Sigmoid colon (tissue), 4 donors: ENCODE measurements around the gene RNF182.

ENCODE experiments used
- POLR2A ChIP-seq, 2 donors: fragments of 450-650 bp; IDR thresholded peaks; one replicate each; pipeline ENCODE4 v1.6.1; 2016; ENCODE audit warnings: antibody characterized with exemption in 2 of 2, mild to moderate bottlenecking in 2 of 2, moderate library complexity in 2 of 2
- POLR2AphosphoS5 ChIP-seq, 4 donors: sonication (generic); formaldehyde crosslinking; IDR thresholded peaks; one replicate each; pipeline ENCODE4 v1.6.1; 2017; ENCODE audit warnings: antibody characterized with exemption in 4 of 4

DNA sequence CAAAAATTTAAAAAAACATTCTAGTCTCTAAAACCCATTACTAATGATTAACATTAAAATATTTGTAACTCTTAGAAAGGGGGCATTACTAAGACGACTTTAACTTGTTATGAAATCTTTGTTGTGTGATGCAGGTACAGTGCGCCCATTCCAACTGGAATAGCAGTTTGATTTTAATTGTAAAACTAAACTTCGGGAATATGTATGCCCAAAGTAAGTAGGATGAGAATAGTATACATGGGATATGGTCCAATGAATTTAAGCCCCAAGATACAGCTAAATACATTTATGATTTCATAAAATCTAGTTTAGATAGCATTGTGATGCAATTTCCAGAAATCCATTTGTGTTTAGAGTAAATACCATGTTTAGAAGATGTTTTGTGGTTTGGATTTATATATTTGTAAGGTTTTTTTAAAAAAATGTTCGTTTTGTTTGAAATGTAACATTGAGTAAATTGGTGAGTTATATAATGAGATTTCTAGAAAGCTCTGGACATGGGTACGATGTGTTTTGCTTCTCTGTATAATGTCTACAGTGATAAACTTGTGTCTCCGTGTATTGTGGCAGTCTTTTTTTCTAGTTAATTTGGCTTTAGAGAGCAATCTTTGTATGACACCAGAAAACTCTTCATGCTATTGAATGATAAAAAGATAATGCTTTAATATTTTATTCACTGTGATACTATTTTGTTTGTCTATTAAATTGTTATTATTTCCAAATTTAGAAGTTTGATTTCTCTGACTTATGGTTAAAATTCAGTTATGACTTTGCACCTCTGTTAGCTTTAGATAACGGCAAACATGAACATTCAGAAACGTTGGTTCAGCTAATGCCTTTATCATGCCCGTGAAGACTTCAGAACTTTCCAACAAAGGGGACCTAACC is 54.8 kb downstream of the RNF182 start:
- TF ChIP-seq POLR2AphosphoS5 (IDR thresholded peaks at IDR 0.05), result no peak
- TF ChIP-seq POLR2A (IDR thresholded peaks at IDR 0.05), result no peak
